Peyer's patch (tissue), 4 donors: ENCODE data around the gene HADHB. TPM values are rescaled to one million over a fixed set of nuclear protein-coding genes. Genes with fewer than 3 reads are reported as not detected.

Experiments used
- DNase-seq, 3 donors: peaks; one replicate each; pipeline ENCODE4 v3.0.0-alpha.2; 2017 to 2019
- H3K27ac ChIP-seq, 4 donors: fragments of 200-600 bp; sonication (generic); one replicate each; pipeline ENCODE4 v1.5.1; 2016 to 2019
- H3K27me3 ChIP-seq, 2 donors: fragments of 200-600 bp; sonication (generic); one replicate each; pipeline ENCODE4 v1.5.1; 2019
- H3K36me3 ChIP-seq, 3 donors: fragments of 200-600 bp; sonication (generic); one replicate each; pipeline ENCODE4 v1.5.1; 2016 to 2019
- H3K4me1 ChIP-seq, 4 donors: fragments of 200-600 bp; sonication (generic); one replicate each; pipeline ENCODE4 v1.5.1; 2016 to 2019
- H3K4me3 ChIP-seq, 4 donors: fragments of 200-600 bp; sonication (generic); 1 replicate in 3 of 4; 2 replicates in 1 of 4; pipeline ENCODE4 v1.5.1; 2016 to 2019; ENCODE audit warnings: mild to moderate bottlenecking in 1 of 4
- H3K9me3 ChIP-seq, 4 donors: fragments of 200-600 bp; sonication (generic); one replicate each; pipeline ENCODE4 v1.5.1; 2016 to 2019; ENCODE audit warnings: mild to moderate bottlenecking in 1 of 4
- POLR2A ChIP-seq, 2 donors: fragments of 450-650 bp; IDR thresholded peaks; one replicate each; pipeline ENCODE4 v1.5.1; 2017; ENCODE audit warnings: antibody characterized with exemption in 2 of 2, mild to moderate bottlenecking in 2 of 2, moderate library complexity in 2 of 2
- total RNA-seq, 4 donors: library from RNA; depleted of rRNA; stranded (reverse); fragments of >200 nt; gene quantifications; one replicate each; pipeline ENCODE4 v1.1.0, GENCODE V29; 2016
- TF ChIP-seq, protein P1 (sequence below), 6 experiments: fragments of 450-650 bp in 4 of 6; fragments of 200-600 bp in 2 of 6; sonication (generic) in 1 of 6; IDR thresholded peaks; one replicate each; pipeline ENCODE4 v1.5.1; 2017 to 2019; ENCODE audit warnings: antibody characterized with exemption in 6 of 6, mild to moderate bottlenecking in 3 of 6, moderate library complexity in 1 of 6

Gene HADHB
- total RNA-seq, 4 donors from 2014 or later: 120 to 413 (median 251) TPM

DNA sequence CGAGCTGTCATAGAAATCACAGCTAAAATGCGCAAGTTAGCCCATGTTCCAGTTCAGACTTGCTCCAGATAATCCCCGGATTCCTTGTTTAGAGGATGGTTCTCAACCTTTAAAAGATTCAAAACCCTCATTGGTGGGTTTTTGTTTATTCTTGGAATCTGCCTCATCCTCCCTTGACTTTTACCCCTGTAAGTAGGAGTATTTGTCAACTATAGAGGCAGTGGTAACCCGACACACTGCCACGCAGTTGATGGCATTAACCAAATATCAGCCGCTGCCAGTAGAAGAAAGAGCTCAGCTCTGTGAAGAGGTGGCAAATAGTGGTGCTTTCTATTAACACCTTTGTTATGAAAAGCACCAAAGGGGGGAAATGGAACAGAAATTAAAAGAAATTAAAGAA lies 60.8 kb downstream of the HADHB start:
- DNase-seq: no peak
- TF ChIP-seq, protein P1, sequence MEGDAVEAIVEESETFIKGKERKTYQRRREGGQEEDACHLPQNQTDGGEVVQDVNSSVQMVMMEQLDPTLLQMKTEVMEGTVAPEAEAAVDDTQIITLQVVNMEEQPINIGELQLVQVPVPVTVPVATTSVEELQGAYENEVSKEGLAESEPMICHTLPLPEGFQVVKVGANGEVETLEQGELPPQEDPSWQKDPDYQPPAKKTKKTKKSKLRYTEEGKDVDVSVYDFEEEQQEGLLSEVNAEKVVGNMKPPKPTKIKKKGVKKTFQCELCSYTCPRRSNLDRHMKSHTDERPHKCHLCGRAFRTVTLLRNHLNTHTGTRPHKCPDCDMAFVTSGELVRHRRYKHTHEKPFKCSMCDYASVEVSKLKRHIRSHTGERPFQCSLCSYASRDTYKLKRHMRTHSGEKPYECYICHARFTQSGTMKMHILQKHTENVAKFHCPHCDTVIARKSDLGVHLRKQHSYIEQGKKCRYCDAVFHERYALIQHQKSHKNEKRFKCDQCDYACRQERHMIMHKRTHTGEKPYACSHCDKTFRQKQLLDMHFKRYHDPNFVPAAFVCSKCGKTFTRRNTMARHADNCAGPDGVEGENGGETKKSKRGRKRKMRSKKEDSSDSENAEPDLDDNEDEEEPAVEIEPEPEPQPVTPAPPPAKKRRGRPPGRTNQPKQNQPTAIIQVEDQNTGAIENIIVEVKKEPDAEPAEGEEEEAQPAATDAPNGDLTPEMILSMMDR (IDR thresholded peaks at IDR 0.05): no peak
- H3K27ac ChIP-seq: no peak overlapping the region
- H3K4me1 ChIP-seq: peaks cover 0 to 3% (median 1%) of the 10 kb centered on the region in 4 donors
- no peak overlapping the region for H3K4me3 ChIP-seq
- H3K9me3 ChIP-seq: no peaks in the 10 kb centered on the region
- no peaks in the 10 kb centered on the region for H3K27me3 ChIP-seq
- H3K36me3 ChIP-seq: no peaks in the 10 kb centered on the region

DNA sequence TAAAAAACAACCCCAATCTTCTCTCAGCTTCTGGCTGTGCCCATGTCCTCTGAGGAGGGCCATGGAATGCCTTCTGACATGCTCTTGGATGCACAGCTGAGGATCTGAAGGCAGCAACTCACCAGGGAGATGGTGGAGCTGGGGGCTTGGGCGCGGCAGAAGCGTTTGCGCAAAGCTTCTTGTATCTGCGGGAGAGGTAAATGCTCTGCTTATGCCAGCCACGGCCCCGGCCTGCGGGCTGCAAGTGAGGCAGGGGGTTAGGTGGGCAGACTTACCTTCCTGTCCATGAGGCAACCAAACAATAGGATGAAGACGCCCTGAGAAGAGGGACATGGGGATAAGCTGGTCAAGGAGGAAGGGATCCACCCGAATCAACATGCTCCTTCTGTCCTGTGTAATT lies 65.2 kb downstream of the HADHB start:
- no peak overlapping the region for H3K27ac ChIP-seq

DNA sequence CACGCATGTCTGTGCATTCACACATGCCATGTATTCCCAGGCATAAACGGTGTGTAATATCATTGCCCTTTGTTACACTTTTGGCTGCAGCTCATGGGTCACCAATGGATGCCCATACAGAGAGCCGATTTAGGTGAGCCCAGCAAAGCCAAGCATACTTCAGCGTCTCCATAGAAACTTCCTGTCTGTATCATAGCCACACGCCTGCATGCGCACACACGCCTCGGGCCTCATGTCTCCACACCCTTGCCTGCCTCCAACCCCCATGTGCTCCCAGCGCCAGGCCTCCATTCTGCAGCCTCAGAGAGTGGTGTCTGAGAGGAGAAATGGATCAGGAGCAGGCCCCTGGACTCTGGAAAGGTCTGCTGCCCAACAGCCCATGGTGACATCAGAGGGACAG lies 67.7 kb downstream of the HADHB start:
- TF ChIP-seq, protein P1 (IDR thresholded peaks at IDR 0.05): no peak
- no peak for TF ChIP-seq POLR2A (IDR thresholded peaks at IDR 0.05)
- Histone ChIP-seq H3K36me3 (no peaks in the 10 kb centered on the region), H3K9me3 (no peaks in the 10 kb centered on the region), H3K27me3 (no peaks in the 10 kb centered on the region), H3K4me1 (no peaks in the 10 kb centered on the region), H3K27ac (no peak overlapping the region), H3K4me3 (no peak overlapping the region)
- DNase-seq: no peak

More for the DNA sequence above, 65.2 kb downstream of the HADHB start:
- H3K4me3 ChIP-seq: no peak overlapping the region
- DNase-seq: no peak
- H3K36me3 ChIP-seq: no peaks in the 10 kb centered on the region
- TF ChIP-seq POLR2A (IDR thresholded peaks at IDR 0.05): no peak
- TF ChIP-seq, protein P1 (IDR thresholded peaks at IDR 0.05): no peak
- H3K27me3 ChIP-seq: no peaks in the 10 kb centered on the region
- H3K4me1 ChIP-seq: no peaks in the 10 kb centered on the region
- no peaks in the 10 kb centered on the region for H3K9me3 ChIP-seq

DNA sequence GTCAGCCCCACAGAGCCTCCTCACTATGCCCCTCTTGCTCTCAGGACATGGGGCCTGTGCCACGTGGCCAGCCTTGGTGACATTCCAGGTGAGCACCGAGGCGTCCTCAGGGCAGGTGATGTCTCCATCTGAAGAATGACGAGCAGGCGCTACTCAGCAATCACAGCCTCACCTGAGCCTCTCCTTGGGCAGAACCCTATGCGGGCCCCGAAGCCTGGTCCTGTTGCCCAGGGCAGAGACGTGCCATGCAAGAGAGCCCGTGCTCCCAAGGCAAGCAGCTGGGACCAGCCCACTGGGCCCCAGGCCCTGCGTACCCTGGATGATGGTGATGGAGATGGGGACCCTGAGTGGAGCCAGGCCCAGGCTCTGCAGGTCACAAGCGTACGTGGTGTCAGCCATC lies 68.7 kb downstream of the HADHB start:
- Histone ChIP-seq H3K4me1 (no peaks in the 10 kb centered on the region), H3K27me3 (no peaks in the 10 kb centered on the region), H3K4me3 (no peak overlapping the region), H3K36me3 (no peaks in the 10 kb centered on the region), H3K27ac (no peak overlapping the region), H3K9me3 (no peaks in the 10 kb centered on the region)
- DNase-seq: no peak
- TF ChIP-seq, protein P1 (IDR thresholded peaks at IDR 0.05): no peak
- no peak for TF ChIP-seq POLR2A (IDR thresholded peaks at IDR 0.05)

DNA sequence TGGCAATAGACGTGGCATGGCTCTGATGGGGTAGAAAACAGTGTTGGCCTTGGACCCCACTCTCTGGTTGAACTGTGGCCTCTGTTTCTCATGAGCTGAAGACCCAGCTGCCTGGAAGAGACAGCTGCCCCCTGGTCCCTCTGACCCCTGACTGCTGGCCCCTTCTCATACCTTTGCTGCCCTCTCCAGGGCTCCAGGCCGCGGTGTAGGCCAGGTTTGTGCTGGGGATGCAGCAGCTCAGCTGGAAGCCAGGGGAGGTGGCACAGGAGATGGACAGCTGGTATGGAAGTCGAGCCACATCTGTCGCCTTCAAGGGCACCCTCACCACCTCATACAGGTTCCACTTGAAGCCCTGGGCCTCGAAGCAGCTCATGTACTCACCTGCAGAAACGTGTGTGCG lies 69.5 kb downstream of the HADHB start:
- TF ChIP-seq, protein P1 (IDR thresholded peaks at IDR 0.05): no peak
- TF ChIP-seq POLR2A (IDR thresholded peaks at IDR 0.05): no peak
- DNase-seq: peak in 1 of 3 donors; percentile 43
- no peaks in the 10 kb centered on the region for H3K36me3 ChIP-seq
- H3K9me3 ChIP-seq: no peaks in the 10 kb centered on the region
- no peak overlapping the region for H3K27ac ChIP-seq
- no peaks in the 10 kb centered on the region for H3K4me1 ChIP-seq
- H3K4me3 ChIP-seq: no peak overlapping the region
- no peaks in the 10 kb centered on the region for H3K27me3 ChIP-seq

DNA sequence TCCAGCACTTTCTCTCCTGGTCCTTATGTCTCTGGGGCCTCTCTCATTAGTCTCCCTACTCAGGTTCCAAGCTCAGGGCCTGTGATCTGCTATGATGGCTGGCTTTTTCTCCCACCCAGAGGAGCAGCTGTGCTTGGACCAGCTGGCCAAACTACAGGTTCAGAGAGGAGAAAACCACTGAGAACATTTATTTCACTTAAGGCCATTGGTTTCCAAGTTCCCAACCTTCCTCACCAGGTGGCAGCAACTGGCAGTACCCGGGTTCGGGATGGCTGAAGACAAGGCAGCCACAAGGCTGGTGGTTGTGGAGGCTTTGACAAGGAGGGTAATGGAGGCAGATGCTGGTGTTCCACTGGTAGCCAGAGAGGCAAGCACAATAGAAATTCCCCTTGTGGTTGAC lies 71.3 kb downstream of the HADHB start:
- Histone ChIP-seq H3K27ac (no peak overlapping the region), H3K27me3 (no peaks in the 10 kb centered on the region), H3K4me1 (no peaks in the 10 kb centered on the region), H3K36me3 (no peaks in the 10 kb centered on the region), H3K4me3 (no peak overlapping the region), H3K9me3 (no peaks in the 10 kb centered on the region)
- no peak for TF ChIP-seq POLR2A (IDR thresholded peaks at IDR 0.05)
- TF ChIP-seq, protein P1 (IDR thresholded peaks at IDR 0.05): peak in 3 of 6 experiments; percentile 22 to 32 (median 26)
- no peak for DNase-seq
